HUES48 (cell line): ENCODE measurements around the gene TRIO.

Experiments used
- H3K27ac ChIP-seq: one replicate; pipeline ENCODE4 v1.7.0; 2013; ENCODE audit warnings: low read depth, low read length, inconsistent platforms
- H3K27me3 ChIP-seq: 2 replicates; pipeline ENCODE4 v1.6.1; 2013; ENCODE audit warnings: mild to moderate bottlenecking, low read length; ENCODE audit not compliant: control insufficient read depth, insufficient read depth
- H3K36me3 ChIP-seq: 2 replicates; pipeline ENCODE4 v1.6.1; 2013; ENCODE audit warnings: low read length; ENCODE audit not compliant: control insufficient read depth, insufficient read depth
- H3K4me1 ChIP-seq: 2 replicates; pipeline ENCODE4 v1.6.1; 2013; ENCODE audit warnings: mild to moderate bottlenecking, low read length; ENCODE audit not compliant: control insufficient read depth, insufficient read depth
- H3K4me3 ChIP-seq: 2 replicates; pipeline ENCODE4 v1.5.1; 2013; ENCODE audit warnings: mild to moderate bottlenecking, low read depth, low read length
- H3K9ac ChIP-seq: 2 replicates; pipeline ENCODE4 v1.6.1; 2013; ENCODE audit warnings: mild to moderate bottlenecking, low read depth, low read length, moderate library complexity
- H3K9me3 ChIP-seq: 2 replicates; pipeline ENCODE4 v1.6.1; 2013; ENCODE audit warnings: low read length; ENCODE audit not compliant: control insufficient read depth, insufficient read depth

Gene TRIO

DNA sequence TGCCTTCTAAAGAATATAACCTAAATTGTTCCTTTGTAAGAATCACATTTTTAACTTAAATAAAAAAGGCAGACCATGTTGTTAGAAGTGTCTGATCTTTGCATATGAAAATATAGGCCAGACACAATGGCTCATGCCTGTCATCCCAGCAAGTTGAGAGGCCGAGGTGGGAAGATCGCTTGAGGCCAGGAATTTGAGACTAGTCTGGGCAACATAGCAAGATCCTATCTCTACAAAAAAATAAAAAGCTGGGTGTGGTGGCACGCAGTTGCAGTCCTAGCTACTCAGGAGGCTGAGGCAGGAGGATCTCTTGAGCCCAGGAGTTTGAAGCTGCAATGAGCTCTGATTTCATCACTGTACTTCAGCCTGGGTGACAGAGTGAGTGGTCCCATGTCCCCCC lies 37.3 kb downstream of the TRIO start:
- H3K9me3 ChIP-seq, result no peaks in the 10 kb centered on the region
- no peaks in the 10 kb centered on the region for H3K36me3 ChIP-seq
- H3K9ac ChIP-seq, result no peak overlapping the region
- H3K27ac ChIP-seq, result no peak overlapping the region
- no peaks in the 10 kb centered on the region for H3K27me3 ChIP-seq
- H3K4me1 ChIP-seq, result peaks cover 81% of the 10 kb centered on the region
- no peak overlapping the region for H3K4me3 ChIP-seq

DNA sequence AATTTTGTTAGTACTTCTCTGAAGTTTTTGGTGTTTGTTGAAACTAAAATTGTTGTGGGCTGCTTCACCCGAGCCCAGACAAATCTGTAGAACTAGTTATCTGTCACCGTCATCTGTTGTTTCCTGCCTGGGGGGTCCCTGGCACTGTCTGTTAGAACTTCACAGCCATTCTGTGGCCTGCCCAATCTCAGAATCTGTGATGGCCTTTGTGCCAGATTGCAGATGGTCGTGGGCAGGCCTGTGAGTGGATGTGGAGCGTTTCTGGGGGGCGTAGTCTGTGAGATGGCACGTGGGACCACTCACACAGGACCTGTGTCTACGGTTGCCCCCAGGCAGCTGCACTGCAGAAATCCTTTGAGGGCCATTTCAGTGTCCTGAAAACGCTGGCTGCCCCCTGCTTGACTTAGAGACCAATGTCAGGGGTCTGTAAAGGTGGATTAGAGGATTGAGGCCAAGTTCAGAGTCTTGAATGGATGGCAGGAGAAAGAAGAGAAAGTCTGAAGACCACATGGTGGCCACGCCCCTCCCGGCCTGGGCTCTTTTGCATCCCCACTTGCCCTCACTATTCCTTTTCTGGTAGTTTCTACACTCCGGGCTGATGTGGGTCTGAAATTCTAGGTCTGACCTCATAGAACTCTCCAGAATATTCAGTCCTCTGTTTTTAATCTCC lies 38.3 kb downstream of the TRIO start:
- Histone ChIP-seq H3K9me3 (no peaks in the 10 kb centered on the region), H3K4me3 (no peak overlapping the region), H3K27ac (no peak overlapping the region), H3K9ac (no peak overlapping the region), H3K4me1 (peaks cover 90% of the 10 kb centered on the region), H3K27me3 (no peaks in the 10 kb centered on the region), H3K36me3 (no peaks in the 10 kb centered on the region)

DNA sequence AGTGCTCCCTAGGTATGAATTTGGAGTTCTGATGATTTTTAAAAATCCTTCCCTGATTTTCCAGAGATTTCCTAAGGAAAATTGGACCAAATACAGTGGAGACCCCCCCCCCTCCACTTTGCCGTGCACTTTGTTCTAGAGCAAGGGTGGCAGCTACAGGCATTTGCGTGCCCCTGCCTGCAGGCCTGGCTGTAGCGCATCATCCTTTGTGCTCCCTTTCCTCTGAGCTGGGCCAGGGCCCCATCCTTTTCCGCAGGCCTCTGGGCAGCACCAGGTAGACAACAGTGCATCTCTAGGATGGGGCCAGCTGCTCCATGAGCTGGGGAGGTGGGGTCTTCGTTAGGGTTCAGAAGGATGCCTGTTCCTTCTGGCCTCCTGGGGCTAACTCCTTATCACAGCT lies 39.6 kb downstream of the TRIO start:
- Histone ChIP-seq H3K4me1 (peaks cover 91% of the 10 kb centered on the region), H3K9ac (no peak overlapping the region), H3K27ac (no peak overlapping the region)

DNA sequence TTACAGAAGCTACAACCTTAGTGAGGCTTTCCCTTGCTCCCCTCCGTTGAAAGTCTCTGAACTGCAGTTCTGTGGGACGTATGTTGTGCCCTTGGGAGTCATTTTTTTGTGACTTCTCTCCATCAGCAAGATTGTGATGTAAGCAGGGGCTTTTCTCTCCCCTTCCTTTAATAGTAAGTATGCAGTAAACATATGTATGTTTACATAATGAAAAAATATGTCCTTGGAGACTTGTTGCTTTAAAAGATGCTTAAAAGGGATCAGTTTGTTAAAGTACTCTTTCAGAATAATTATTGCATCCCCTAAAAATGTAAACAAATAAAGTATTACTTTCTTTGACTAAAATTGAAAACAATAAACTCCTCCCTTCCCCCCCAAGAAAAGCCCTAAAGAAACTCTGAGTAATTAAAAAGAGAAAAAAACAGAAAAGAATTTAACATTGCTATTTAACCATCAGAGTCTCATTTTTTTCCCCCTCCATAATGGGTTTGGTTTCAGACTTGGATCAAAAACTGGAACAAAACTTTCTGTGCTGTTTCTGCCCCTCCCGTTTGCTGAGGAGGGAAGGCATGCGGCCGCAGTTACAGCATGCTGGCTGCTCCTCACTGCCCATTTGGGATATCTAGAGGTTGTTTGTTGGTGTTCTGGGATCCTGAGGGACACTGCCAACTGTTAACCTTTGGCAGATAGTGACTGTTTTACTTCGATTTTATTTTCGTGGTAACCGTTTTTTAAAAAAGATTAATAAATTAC lies 40.2 kb downstream of the TRIO start:
- Histone ChIP-seq H3K4me1 (peaks cover 91% of the 10 kb centered on the region), H3K27ac (no peak overlapping the region), H3K4me3 (no peak overlapping the region), H3K27me3 (no peaks in the 10 kb centered on the region), H3K9ac (no peak overlapping the region), H3K9me3 (no peaks in the 10 kb centered on the region), H3K36me3 (no peaks in the 10 kb centered on the region)

More for the DNA sequence above, 39.6 kb downstream of the TRIO start:
- no peaks in the 10 kb centered on the region for H3K9me3 ChIP-seq
- no peaks in the 10 kb centered on the region for H3K36me3 ChIP-seq
- H3K27me3 ChIP-seq, result no peaks in the 10 kb centered on the region
- no peak overlapping the region for H3K4me3 ChIP-seq

DNA sequence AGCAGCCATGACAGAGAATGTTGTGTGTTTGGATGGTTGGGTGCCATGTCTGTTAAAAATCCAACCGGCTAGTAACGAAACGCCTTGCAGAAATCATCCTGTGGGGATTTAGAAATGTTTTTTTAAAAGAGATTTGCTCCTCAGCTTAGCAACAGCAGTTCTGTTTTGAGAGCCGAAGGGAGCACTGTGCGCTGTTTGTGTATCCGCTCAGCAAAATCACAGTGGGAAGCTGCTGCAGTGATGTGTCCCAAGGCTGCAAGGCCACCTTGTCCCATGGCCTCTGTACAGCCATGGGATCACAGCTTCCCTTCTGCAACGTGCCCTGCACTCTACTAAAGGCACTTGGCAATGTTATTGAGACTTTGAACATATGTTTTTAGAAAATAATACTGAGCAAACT lies 40.9 kb downstream of the TRIO start:
- no peaks in the 10 kb centered on the region for H3K27me3 ChIP-seq
- no peaks in the 10 kb centered on the region for H3K36me3 ChIP-seq
- H3K9me3 ChIP-seq, result no peaks in the 10 kb centered on the region
- no peak overlapping the region for H3K4me3 ChIP-seq
- H3K9ac ChIP-seq, result no peak overlapping the region
- peaks cover 91% of the 10 kb centered on the region for H3K4me1 ChIP-seq
- no peak overlapping the region for H3K27ac ChIP-seq

DNA sequence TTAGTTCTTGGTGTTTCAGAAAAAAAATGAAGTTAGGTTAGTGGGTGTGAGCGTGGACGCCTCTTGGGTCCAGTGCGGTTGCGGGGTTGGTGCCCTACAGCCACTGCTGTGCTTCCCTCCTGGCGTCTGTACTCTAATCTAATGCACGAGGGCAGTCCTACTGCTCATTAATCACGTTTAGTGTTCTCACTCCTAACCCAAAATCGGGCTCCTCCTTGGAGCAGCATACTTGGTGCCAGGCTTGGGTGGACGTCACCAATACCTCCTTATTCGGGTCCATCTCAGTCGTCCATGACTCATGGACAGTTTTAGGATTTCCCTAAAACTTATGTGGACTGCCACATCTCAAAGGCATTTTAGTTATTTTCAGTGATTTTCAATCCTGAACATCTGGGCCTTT lies 41.6 kb downstream of the TRIO start:
- Histone ChIP-seq H3K4me1 (peaks cover 89% of the 10 kb centered on the region), H3K27ac (no peak overlapping the region), H3K27me3 (no peaks in the 10 kb centered on the region), H3K4me3 (no peak overlapping the region), H3K9ac (no peak overlapping the region), H3K9me3 (no peaks in the 10 kb centered on the region), H3K36me3 (no peaks in the 10 kb centered on the region)

DNA sequence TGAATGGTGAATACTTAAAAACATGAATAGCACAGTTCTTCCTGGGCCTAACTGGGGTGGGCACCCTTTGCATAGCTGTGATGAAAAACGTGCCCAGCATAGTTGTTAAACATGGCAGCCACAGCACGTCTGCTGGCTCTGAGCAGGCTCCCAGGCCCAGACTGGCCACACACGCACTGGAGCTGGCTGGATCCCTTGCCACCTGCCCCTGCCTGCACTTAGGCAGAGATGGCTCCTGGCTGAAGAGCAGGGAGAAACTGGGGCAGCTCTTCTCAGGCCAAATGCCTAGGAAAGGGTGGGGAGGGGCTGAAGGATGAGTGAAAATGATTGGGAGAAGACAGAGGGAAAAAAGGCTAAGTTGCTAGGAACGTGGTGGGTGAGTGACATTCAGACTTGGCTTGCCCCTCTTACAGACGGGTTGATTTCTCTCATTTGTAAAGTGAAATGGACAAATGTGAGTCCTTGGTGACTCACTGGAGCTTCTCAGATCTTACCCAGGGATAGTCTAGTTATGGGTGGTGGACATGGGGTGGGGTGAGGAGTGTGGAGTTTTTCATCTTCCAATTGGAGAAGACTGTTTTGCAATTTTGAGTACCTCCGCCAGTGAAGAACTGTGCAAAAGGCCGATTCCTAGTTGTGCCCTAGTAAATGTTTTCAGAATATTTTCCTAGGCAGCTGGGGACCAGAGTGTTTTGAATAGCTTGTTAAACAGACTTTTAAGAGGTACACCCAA lies 42.4 kb downstream of the TRIO start:
- Histone ChIP-seq H3K4me3 (no peak overlapping the region), H3K4me1 (peaks cover 84% of the 10 kb centered on the region), H3K36me3 (no peaks in the 10 kb centered on the region), H3K9me3 (no peaks in the 10 kb centered on the region), H3K27me3 (no peaks in the 10 kb centered on the region), H3K27ac (no peak overlapping the region), H3K9ac (no peak overlapping the region)

DNA sequence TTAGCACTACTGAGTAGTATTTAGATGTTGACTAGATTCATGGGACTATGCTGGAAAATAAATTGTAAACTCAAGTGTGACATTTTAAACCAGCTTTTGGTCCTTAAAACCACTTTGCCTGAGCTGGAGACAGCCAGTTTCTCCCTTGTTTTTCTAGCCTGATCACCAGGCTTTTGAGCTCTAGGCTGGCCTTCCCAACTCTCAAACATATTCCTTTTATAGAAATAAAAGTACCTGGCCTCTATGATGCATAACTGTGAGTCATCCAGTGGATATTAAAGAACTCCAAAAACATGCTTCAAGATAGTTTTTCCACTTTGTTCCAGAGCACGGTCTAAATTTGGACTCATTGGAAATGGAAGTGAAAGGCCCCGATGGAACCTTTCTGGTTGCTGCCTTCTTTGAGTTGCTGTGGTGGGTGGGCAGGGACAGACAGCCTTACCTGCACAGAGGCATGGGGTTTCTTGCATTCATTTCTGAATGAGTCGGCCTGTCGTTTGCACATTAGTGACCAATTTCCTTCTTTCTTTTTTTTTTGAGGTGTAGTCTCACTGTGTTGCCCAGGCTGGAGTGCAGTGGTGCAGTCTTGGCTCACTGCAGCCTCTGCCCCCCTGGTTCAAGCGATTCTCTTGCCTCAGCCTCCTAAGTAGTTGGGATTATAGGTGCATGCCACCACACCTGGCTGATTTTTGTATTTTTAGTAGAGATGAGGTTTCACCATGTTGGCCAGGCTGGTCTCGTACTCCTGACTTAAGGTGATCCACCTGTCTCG lies 43.1 kb downstream of the TRIO start:
- Histone ChIP-seq H3K4me1 (peaks cover 80% of the 10 kb centered on the region), H3K9me3 (no peaks in the 10 kb centered on the region), H3K4me3 (no peak overlapping the region), H3K27me3 (no peaks in the 10 kb centered on the region), H3K9ac (no peak overlapping the region), H3K27ac (peak overlapping the region; percentile 9), H3K36me3 (no peaks in the 10 kb centered on the region)

DNA sequence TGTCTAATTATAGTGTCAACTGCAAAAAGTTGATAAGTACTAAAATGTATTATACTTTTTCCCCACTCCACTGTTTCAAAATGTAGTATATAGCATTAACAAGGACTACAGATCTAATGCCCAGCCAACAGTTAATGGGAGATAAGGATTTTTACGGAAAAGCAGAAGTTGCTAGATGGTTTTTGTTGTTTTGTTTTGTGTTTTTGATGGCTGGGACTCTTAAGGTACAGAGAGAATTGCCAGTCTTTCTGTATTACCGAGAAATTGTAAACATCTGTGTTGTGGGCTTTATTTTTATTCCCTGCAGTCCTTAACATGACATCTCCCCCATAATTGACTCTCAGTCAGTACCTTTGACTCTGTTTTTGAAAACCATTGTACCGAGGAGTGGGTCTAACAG lies 44.0 kb downstream of the TRIO start:
- Histone ChIP-seq H3K4me3 (no peak overlapping the region), H3K27ac (peak overlapping the region; percentile 9), H3K4me1 (peaks cover 72% of the 10 kb centered on the region), H3K27me3 (no peaks in the 10 kb centered on the region), H3K9me3 (no peaks in the 10 kb centered on the region), H3K36me3 (no peaks in the 10 kb centered on the region), H3K9ac (peak overlapping the region; percentile 3; the same call in 1 of the 2 replicates)

DNA sequence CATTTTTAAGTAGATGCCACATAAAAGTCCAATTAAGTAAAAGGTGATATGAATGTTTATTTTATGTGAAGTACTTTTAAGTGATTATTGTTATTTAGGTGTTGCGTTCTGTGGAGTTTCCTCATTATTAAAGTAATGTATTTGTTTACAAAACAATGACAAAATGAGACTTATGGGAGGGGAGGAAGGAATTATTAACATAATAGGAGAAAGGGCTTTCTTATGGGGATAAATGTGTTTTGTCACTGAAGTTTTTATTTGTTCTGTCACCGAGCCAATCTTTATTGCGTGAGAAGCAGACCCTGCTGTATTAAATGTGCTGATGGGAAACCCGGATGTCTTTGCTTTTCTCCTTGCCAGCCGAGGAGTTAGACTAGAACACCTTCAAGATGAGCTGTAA lies 44.5 kb downstream of the TRIO start:
- Histone ChIP-seq H3K27me3 (no peaks in the 10 kb centered on the region), H3K27ac (peak overlapping the region; percentile 9), H3K4me1 (peaks cover 66% of the 10 kb centered on the region), H3K36me3 (no peaks in the 10 kb centered on the region), H3K9me3 (no peaks in the 10 kb centered on the region), H3K9ac (peak overlapping the region; percentile 3; the same call in 1 of the 2 replicates), H3K4me3 (no peak overlapping the region)
